K562 (cell line): ENCODE data around the gene UNC13A. TPM values are rescaled to one million over a fixed set of nuclear protein-coding genes. Genes with fewer than 3 reads are reported as not detected.

Source experiments
- BDP1 ChIP-seq: IDR thresholded peaks from 3 replicates; pipeline ENCODE4 v1.6.1; 2011; ENCODE audit not compliant: insufficient read length, insufficient read depth
- CC2D1A ChIP-seq: fragments of 450-650 bp; IDR thresholded peaks from 2 replicates; pipeline ENCODE4 v1.6.1; 2017; ENCODE audit warnings: mild to moderate bottlenecking
- DEAF1 ChIP-seq: fragments of 450-650 bp; formaldehyde crosslinking; IDR thresholded peaks from 2 replicates; pipeline ENCODE4 v1.4.0; 2020; ENCODE audit warnings: mild to moderate bottlenecking, moderate library complexity
- FOXK2 ChIP-seq, 2 experiments: fragments of 450-650 bp; IDR thresholded peaks in 1 of 2; conservative IDR thresholded peaks in 1 of 2; 2 replicates each; pipeline ENCODE4 v1.6.1; 2016; ENCODE audit warnings: low read depth in 2 of 2, mild to moderate bottlenecking in 1 of 2
- IRF1 ChIP-seq: sonication (generic); formaldehyde crosslinking; IDR thresholded peaks from 2 replicates; pipeline ENCODE4 v1.8.0; 2022; ENCODE audit warnings: missing genetic modification reagents, mild to moderate bottlenecking, borderline replicate concordance
- POLR3G ChIP-seq: IDR thresholded peaks from 2 replicates; pipeline ENCODE4 v1.6.1; 2011; ENCODE audit not compliant: insufficient read length, insufficient replicate concordance; ENCODE audit errors: extremely low read depth
- SMC3 ChIP-seq: conservative IDR thresholded peaks from 2 replicates; pipeline ENCODE4 v1.6.1; 2011; ENCODE audit warnings: low read depth, low read length, improper control_type of control experiment; ENCODE audit not compliant: insufficient read depth
- SP2 ChIP-seq: IDR thresholded peaks from 2 replicates; pipeline ENCODE4 v1.6.1; 2011; ENCODE audit warnings: mild to moderate bottlenecking, low read depth, low read length, moderate library complexity; ENCODE audit not compliant: poor library complexity, severe bottlenecking; ENCODE audit errors: extremely low read depth
- ZBTB11 ChIP-seq, 3 experiments: fragments of 200-800 bp in 1 of 3; fragments of 250-450 bp in 1 of 3; fragments of 450-650 bp in 1 of 3; sonication (Bioruptor Pico) in 1 of 3; sonication (Bioruptor generic) in 1 of 3; formaldehyde crosslinking in 1 of 3; IDR thresholded peaks; 2 replicates each; pipeline versions ENCODE4 v1.6.1 to v1.8.0; 2016 to 2022; ENCODE audit warnings: mild to moderate bottlenecking in 2 of 3, missing genetic modification characterization in 2 of 3, missing compliant biosample characterization in 1 of 3, moderate library complexity in 1 of 3
- ZNF318 ChIP-seq, 2 experiments: fragments of 450-650 bp; IDR thresholded peaks; 2 replicates each; pipeline ENCODE4 v1.6.1; 2016; ENCODE audit warnings: mild to moderate bottlenecking in 2 of 2, borderline replicate concordance in 1 of 2, low read depth in 1 of 2, moderate library complexity in 1 of 2
- polyA plus RNA-seq, 8 experiments: library from polyadenylated mRNA; depleted of rRNA in 4 of 8; stranded (reverse) in 5 of 8; unstranded in 3 of 8; fragments of >200 nt; fragmentation: Nextera tagmentation in 2 of 8; fragmentation: Illumina TruSeq in 1 of 8; extraction: Ambion mirVana in 2 of 8; extraction: Trizol in 1 of 8; gene quantifications; 2 replicates each; pipeline versions ENCODE4 v1.2.1 to v1.2.3, GENCODE V29; 2011 to 2014; ENCODE audit warnings: inconsistent platforms in 1 of 8, missing spikeins in 1 of 8
- total RNA-seq, 7 experiments: library from RNA; depleted of rRNA in 6 of 7; stranded (reverse); fragments of >200 nt in 6 of 7; fragmentation: Illumina TruSeq in 2 of 7; extraction: Trizol in 2 of 7; gene quantifications; 2 replicates each; pipeline versions ENCODE4 v1.2.1 to v1.2.3, GENCODE V29; 2011 to 2021; ENCODE audit warnings: low replicate concordance in 1 of 7

The UNC13A gene
- total and polyA plus RNA-seq, 9 of the 15 experiments (the other 6 are each of a cell fraction or from before 2014, with no cell fraction given): 0.03 to 1.0 (median 0.25) TPM

- TF ChIP-seq ZBTB11 (CRISPR knock-in tag; IDR thresholded peaks at IDR 0.05) (no peak), CC2D1A (peak; percentile 72), SP2 (peak; percentile 13), FOXK2 (conservative IDR thresholded peaks at IDR 0.05 in 1 of 2, IDR thresholded peaks at IDR 0.05 in 1 of 2; ENCODE audit: low read depth in 2 of 2) (no peak), ZNF318 (IDR thresholded peaks at IDR 0.05; ENCODE audit: borderline replicate concordance in 1 of 2, low read depth in 1 of 2) (no peak), SMC3 (peak; percentile 81), BDP1 (no peak), DEAF1 (CRISPR knock-in tag) (peak; percentile 79), IRF1 (CRISPR knock-in tag) (no peak), POLR3G (no peak)
Measured at GRCh38 chr19:17703824-17704463, 15.8 kb upstream of the UNC13A start (continued).
